ENCODE data around the gene PAM16. TPM values are rescaled to one million over a fixed set of nuclear protein-coding genes. Genes with fewer than 3 reads are reported as not detected.

PAM16 gene
- total and polyA plus RNA-seq, 2 of the 8 experiments (the other 6 are each of a cell fraction or from before 2014, with no cell fraction given) = 78.3 to 198 TPM

- Histone ChIP-seq H3K4me3 (ENCODE audit: extremely low read depth in 1 of 4, insufficient read depth in 2 of 4, low read depth in 3 of 4, low read length in 4 of 4) (no peak overlapping the region), H4K91ac (replicated peaks; ENCODE audit: insufficient read length, low read length) (no peak overlapping the region), H3K79me1 (ENCODE audit: low read depth, low read length) (peaks cover 5% of the 10 kb centered on the region), H3K14ac (ENCODE audit: insufficient read length) (no peak overlapping the region), H2BK5ac (ENCODE audit: low read depth, low read length) (no peak overlapping the region), H3K23me2 (ENCODE audit: low read depth, low read length) (no peaks in the 10 kb centered on the region; the same call in 1 of the 2 replicates), H3K56ac (replicated peaks; ENCODE audit: insufficient read length, low read depth, low read length) (no peak overlapping the region), H2BK20ac (ENCODE audit: low read length) (no peak overlapping the region), H2AK5ac (ENCODE audit: low read depth, low read length) (no peak overlapping the region), H3K4me1 (replicated peaks in 1 of 4; ENCODE audit: control insufficient read depth in 3 of 4, insufficient read depth in 4 of 4, low read length in 3 of 4) (no peaks in the 10 kb centered on the region; a peak in 1 of 7 replicates), H3K27me3 (replicated peaks in 1 of 4; ENCODE audit: control insufficient read depth in 3 of 4, extremely low read depth in 1 of 4, insufficient read depth in 3 of 4, low read length in 3 of 4) (no peaks in the 10 kb centered on the region), H2AFZ (ENCODE audit: low read length) (no peak overlapping the region), H3K23ac (ENCODE audit: insufficient read length) (no peak overlapping the region), H2BK12ac (ENCODE audit: low read depth, low read length) (no peak overlapping the region), H3K9ac (replicated peaks in 1 of 4; ENCODE audit: extremely low read depth in 1 of 4, low read depth in 3 of 4, low read length in 3 of 4) (no peak overlapping the region), H3K4me2 (ENCODE audit: insufficient read depth in 1 of 2, low read depth in 2 of 2, low read length in 2 of 2) (no peak overlapping the region), H4K8ac (ENCODE audit: extremely low read depth, insufficient read depth, low read length) (no peak overlapping the region), H2BK15ac (ENCODE audit: low read length) (no peak overlapping the region), H4K20me1 (replicated peaks in 1 of 2; ENCODE audit: control insufficient read depth in 1 of 2, insufficient read depth in 2 of 2, low read length in 2 of 2) (peaks cover 22 to 24% of the 10 kb centered on the region in 2 experiments), H3K36me3 (ENCODE audit: control insufficient read depth in 2 of 4, insufficient read depth in 4 of 4, low read length in 3 of 4) (peaks cover 0 to 17% (median 6%) of the 10 kb centered on the region in 4 experiments; a peak in 4 of 8 replicates), H2BK120ac (replicated peaks; ENCODE audit: low read depth, low read length) (no peak overlapping the region), H3K27ac (ENCODE audit: low read depth, low read length) (no peak overlapping the region), H3K9me3 (ENCODE audit: insufficient read depth in 2 of 2, low read depth in 1 of 2, low read length in 1 of 2) (peaks cover 5 to 6% of the 10 kb centered on the region in 2 experiments; a peak in 1 of 4 replicates), H3K79me2 (ENCODE audit: control insufficient read depth in 1 of 2, insufficient read depth in 2 of 2, low read length in 2 of 2) (peaks cover 0 to 20% of the 10 kb centered on the region in 2 experiments; a peak in 3 of 4 replicates), H3K4ac (replicated peaks; ENCODE audit: insufficient read length, low read depth, low read length) (no peak overlapping the region), H4K5ac (ENCODE audit: insufficient read length, low read depth, low read length) (no peak overlapping the region), H3K18ac (ENCODE audit: extremely low read depth, low read length) (no peak overlapping the region)
- POLR2A ChIA-PET (ENCODE audit: partially characterized antibody) = interaction anchor here (0.7 to 16.2 kb wide), 8 partner anchors 8 to 69 kb away, joined by 3 to 154 read pairs (median 3); partner anchors contain the start of gene PAM16
- FAIRE-seq (no peak), DNase-seq (ENCODE audit: low read depth in 1 of 2, low spot score in 2 of 2) (no peak)
- WGBS, 2 experiments (ENCODE audit: extremely low coverage in 1 of 2, insufficient coverage in 1 of 2, insufficient read length in 1 of 2, insufficient replicate concordance in 2 of 2, low coverage in 1 of 2, low lambda C conversion rate in 2 of 2, missing lambda C conversion rate in 1 of 2) = 97% methylated on average over 5 of the region's 6 CpGs; no CpG with 5 or more reads in 1 of the 2 experiments
- CTCF ChIA-PET (ENCODE audit: partially characterized antibody) = interaction anchor here (0.7 to 17.1 kb wide), 18 partner anchors 9 to 93 kb away, joined by 3 to 211 read pairs (median 7); no protein-coding TSS in a partner anchor
- no peak for TF ChIP-seq TAF1 (IDR thresholded peaks at IDR 0.05; ENCODE audit: low read depth, low read length)
- no peak for TF ChIP-seq ZNF274 (IDR thresholded peaks at IDR 0.05; ENCODE audit: borderline replicate concordance, extremely low read depth, low read length)
- no peak for TF ChIP-seq TBP (IDR thresholded peaks at IDR 0.05; ENCODE audit: low read depth, low read length)
- TF ChIP-seq SIN3A (conservative IDR thresholded peaks at IDR 0.05 in 1 of 2, IDR thresholded peaks at IDR 0.05 in 1 of 2; ENCODE audit: low read depth in 1 of 2, low read length in 2 of 2) = no peak
- TF ChIP-seq NRF1 (IDR thresholded peaks at IDR 0.05; ENCODE audit: low read depth, low read length) = no peak
- no peak for TF ChIP-seq ATF3 (IDR thresholded peaks at IDR 0.05; ENCODE audit: insufficient read depth, low read depth, low read length)
These were observed 10.7 kb downstream of the PAM16 start for GRCh38 chr16:4340443-4340842.
